ENCODE results near the gene UBQLNL.

Gene UBQLNL

GRCh38 chr11:5528495-5528894 lies 12.0 kb upstream of the UBQLNL start:
- TF ChIP-seq CTCF (IDR thresholded peaks at IDR 0.05; ENCODE audit: borderline replicate concordance, insufficient read depth, low read depth, low read length): no peak
- no peak overlapping the region for H3K4me3 ChIP-seq (ENCODE audit: low read depth, low read length)

- no peak for TF ChIP-seq CTCF (IDR thresholded peaks at IDR 0.05; ENCODE audit: borderline replicate concordance, insufficient read depth, low read depth, low read length)
- H3K4me3 ChIP-seq (ENCODE audit: low read depth, low read length): no peak overlapping the region
These were observed 11.2 kb upstream of the UBQLNL start for GRCh38 chr11:5527716-5528115.

GRCh38 chr11:5524756-5525155 lies 8.3 kb upstream of the UBQLNL start:
- no peak for TF ChIP-seq CTCF (IDR thresholded peaks at IDR 0.05; ENCODE audit: borderline replicate concordance, insufficient read depth, low read depth, low read length)
- no peak overlapping the region for H3K4me3 ChIP-seq (ENCODE audit: low read depth, low read length)

- no peak overlapping the region for H3K4me3 ChIP-seq (ENCODE audit: low read depth, low read length)
- TF ChIP-seq CTCF (IDR thresholded peaks at IDR 0.05; ENCODE audit: borderline replicate concordance, insufficient read depth, low read depth, low read length): no peak
These were observed 5.8 kb upstream of the UBQLNL start for GRCh38 chr11:5522308-5522707.

GRCh38 chr11:5521540-5521939 lies 5.0 kb upstream of the UBQLNL start:
- TF ChIP-seq CTCF (IDR thresholded peaks at IDR 0.05; ENCODE audit: borderline replicate concordance, insufficient read depth, low read depth, low read length): no peak

GRCh38 chr11:5514841-5515240 lies 1.7 kb downstream of the UBQLNL start:
- TF ChIP-seq CTCF (IDR thresholded peaks at IDR 0.05; ENCODE audit: borderline replicate concordance, insufficient read depth, low read depth, low read length): no peak
- H3K4me3 ChIP-seq (ENCODE audit: low read depth, low read length): no peak overlapping the region

More at GRCh38 chr11:5521540-5521939, 5.0 kb upstream of the UBQLNL start:
- H3K4me3 ChIP-seq (ENCODE audit: low read depth, low read length): no peak overlapping the region

- TF ChIP-seq CTCF (IDR thresholded peaks at IDR 0.05; ENCODE audit: borderline replicate concordance, insufficient read depth, low read depth, low read length): no peak
These were observed 6.7 kb downstream of the UBQLNL start, which contains the start of gene UBQLN3 for GRCh38 chr11:5509803-5510202. TSS of gene UBQLN3 (minus strand) at chr11:5509957. CDS start at chr11:5509558, 399 bp downstream.

More at GRCh38 chr11:5509803-5510202, 6.7 kb downstream of the UBQLNL start, which contains the start of gene UBQLN3:
- no peak within 1 kb of the TSS for H3K4me3 ChIP-seq (ENCODE audit: low read depth, low read length)

Data from GM12875 (cell line).